ENCODE results near the gene TSKS. TPM values are rescaled to one million over a fixed set of nuclear protein-coding genes. Genes with fewer than 3 reads are reported as not detected.

The TSKS gene
- total RNA-seq, 2 experiments from 2014 or later: not detected

- Histone ChIP-seq H3K4me2 (ENCODE audit: low read length) (no peak overlapping the region), H3K79me2 (ENCODE audit: insufficient read depth, low read depth, low read length) (no peaks in the 10 kb centered on the region), H3K27ac (ENCODE audit: low read depth, low read length, poor library complexity, severe bottlenecking) (no peak overlapping the region), H3K4me3 (ENCODE audit: low read depth, low read length, poor library complexity, severe bottlenecking) (no peak overlapping the region), H3K4me1 (ENCODE audit: insufficient read depth, low read length, poor library complexity, severe bottlenecking) (no peaks in the 10 kb centered on the region), H3K9me2 (ENCODE audit: insufficient read depth, low read length) (no peaks in the 10 kb centered on the region), H2AFZ (ENCODE audit: low read length) (no peak overlapping the region), H3K9me3 (ENCODE audit: low read length) (no peaks in the 10 kb centered on the region), H4K20me1 (ENCODE audit: insufficient read depth, low read length) (no peaks in the 10 kb centered on the region), H3K36me3 (ENCODE audit: insufficient read depth, low read length) (no peaks in the 10 kb centered on the region)
- intact Hi-C loops (cut with micrococcal nuclease; ENCODE audit: unreplicated experiment): no loop called here
- ChIA-PET POLR2A (no interaction called here), CTCF (ENCODE audit: unreplicated experiment) (no interaction called here)
- no peak for DNase-seq (ENCODE audit: low spot score)
- no peak for TF ChIP-seq CTCF (conservative IDR thresholded peaks at IDR 0.05; ENCODE audit: low read length)
- TF ChIP-seq EZH2phosphoT487 (IDR thresholded peaks at IDR 0.05; ENCODE audit: borderline replicate concordance, low read depth, low read length): no peak
- BruUV-seq (replicated peaks): no TSS peak
These were observed 23.2 kb downstream of the TSKS start for GRCh38 chr19:49739933-49740332.

- CTCF ChIA-PET (ENCODE audit: unreplicated experiment): no interaction called here
- H3K36me3 ChIP-seq (ENCODE audit: insufficient read depth, low read length): no peaks in the 10 kb centered on the region
These were observed 24.0 kb downstream of the TSKS start for GRCh38 chr19:49739098-49739497.

GRCh38 chr19:49738268-49738667 lies 24.8 kb downstream of the TSKS start:
- no peaks in the 10 kb centered on the region for H3K9me2 ChIP-seq (ENCODE audit: insufficient read depth, low read length)
- CTCF ChIA-PET (ENCODE audit: unreplicated experiment): no interaction called here
- H3K27ac ChIP-seq (ENCODE audit: low read depth, low read length, poor library complexity, severe bottlenecking): no peak overlapping the region
- TF ChIP-seq EZH2phosphoT487 (IDR thresholded peaks at IDR 0.05; ENCODE audit: borderline replicate concordance, low read depth, low read length) (no peak), CTCF (conservative IDR thresholded peaks at IDR 0.05; ENCODE audit: low read length) (no peak)
- H3K4me1 ChIP-seq (ENCODE audit: insufficient read depth, low read length, poor library complexity, severe bottlenecking): no peaks in the 10 kb centered on the region
- no peak overlapping the region for H3K4me3 ChIP-seq (ENCODE audit: low read depth, low read length, poor library complexity, severe bottlenecking)
- H3K4me2 ChIP-seq (ENCODE audit: low read length): no peak overlapping the region
- no peaks in the 10 kb centered on the region for H3K9me3 ChIP-seq (ENCODE audit: low read length)
- intact Hi-C loops (cut with micrococcal nuclease; ENCODE audit: unreplicated experiment): no loop called here
- no peaks in the 10 kb centered on the region for H3K36me3 ChIP-seq (ENCODE audit: insufficient read depth, low read length)
- no peaks in the 10 kb centered on the region for H4K20me1 ChIP-seq (ENCODE audit: insufficient read depth, low read length)
- POLR2A ChIA-PET: no interaction called here
- no peaks in the 10 kb centered on the region for H3K79me2 ChIP-seq (ENCODE audit: insufficient read depth, low read depth, low read length)
- DNase-seq (ENCODE audit: low spot score): no peak
- BruUV-seq (replicated peaks): no TSS peak
- no peak overlapping the region for H2AFZ ChIP-seq (ENCODE audit: low read length)

More at GRCh38 chr19:49739098-49739497, 24.0 kb downstream of the TSKS start:
- Histone ChIP-seq H3K9me3 (ENCODE audit: low read length) (no peaks in the 10 kb centered on the region), H3K4me2 (ENCODE audit: low read length) (no peak overlapping the region), H3K27ac (ENCODE audit: low read depth, low read length, poor library complexity, severe bottlenecking) (no peak overlapping the region), H3K4me3 (ENCODE audit: low read depth, low read length, poor library complexity, severe bottlenecking) (no peak overlapping the region), H2AFZ (ENCODE audit: low read length) (no peak overlapping the region), H3K4me1 (ENCODE audit: insufficient read depth, low read length, poor library complexity, severe bottlenecking) (no peaks in the 10 kb centered on the region), H3K79me2 (ENCODE audit: insufficient read depth, low read depth, low read length) (no peaks in the 10 kb centered on the region), H4K20me1 (ENCODE audit: insufficient read depth, low read length) (no peaks in the 10 kb centered on the region), H3K9me2 (ENCODE audit: insufficient read depth, low read length) (no peaks in the 10 kb centered on the region)
- no TSS peak for BruUV-seq (replicated peaks)
- POLR2A ChIA-PET: no interaction called here
- intact Hi-C loops (cut with micrococcal nuclease; ENCODE audit: unreplicated experiment): no loop called here
- TF ChIP-seq CTCF (conservative IDR thresholded peaks at IDR 0.05; ENCODE audit: low read length): no peak
- no peak for TF ChIP-seq EZH2phosphoT487 (IDR thresholded peaks at IDR 0.05; ENCODE audit: borderline replicate concordance, low read depth, low read length)
- no peak for DNase-seq (ENCODE audit: low spot score)

Measured in OCI-LY7 (cell line).